Activated CD8-positive, alpha-beta memory T cell treated with anti-CD3 and anti-CD28 coated beads, Interleukin-2, amount 50 U/mL, for 1 hour (primary cell): ENCODE measurements around the gene RAB36.

Experiments
- DNase-seq: peaks from one replicate; pipeline ENCODE4 v3.0.0-alpha.2; 2020; ENCODE audit errors: extremely low read depth

The RAB36 gene

GRCh38 chr22:23206915-23207314 lies 61.6 kb downstream of the RAB36 start:
- no peak for DNase-seq

DNA sequence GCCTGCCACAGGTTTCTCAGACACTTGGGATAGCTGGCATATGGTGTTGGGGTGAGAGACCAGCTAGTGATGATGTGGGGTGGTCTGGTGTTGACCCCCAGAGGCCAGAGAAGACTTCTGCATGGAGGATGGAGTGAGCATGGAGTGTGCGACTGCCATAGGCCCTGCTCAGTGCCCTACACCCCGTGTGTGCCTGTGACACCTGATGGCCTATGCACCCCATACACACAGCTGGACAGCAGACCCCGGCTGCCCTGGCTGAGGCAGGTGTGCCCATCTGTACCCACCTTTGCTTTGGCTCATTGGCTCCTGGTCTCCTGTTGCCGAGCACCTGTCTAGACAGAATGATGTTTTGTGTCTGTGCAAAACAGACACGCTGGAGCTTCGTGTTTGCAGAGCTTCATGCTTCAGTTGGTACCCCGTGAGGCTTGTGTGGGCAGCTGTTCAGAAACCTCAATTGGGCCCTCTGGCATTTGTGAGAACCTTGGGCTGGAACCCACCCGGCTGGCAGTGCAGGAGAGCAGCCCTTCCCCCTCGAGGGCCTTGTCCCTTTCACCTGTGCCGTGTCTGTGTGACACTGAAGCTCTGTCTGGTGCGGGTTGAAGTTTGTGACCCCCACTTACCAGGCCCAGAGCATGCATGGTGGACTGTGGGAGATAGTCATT lies 62.6 kb downstream of the RAB36 start:
- DNase-seq: no peak

DNA sequence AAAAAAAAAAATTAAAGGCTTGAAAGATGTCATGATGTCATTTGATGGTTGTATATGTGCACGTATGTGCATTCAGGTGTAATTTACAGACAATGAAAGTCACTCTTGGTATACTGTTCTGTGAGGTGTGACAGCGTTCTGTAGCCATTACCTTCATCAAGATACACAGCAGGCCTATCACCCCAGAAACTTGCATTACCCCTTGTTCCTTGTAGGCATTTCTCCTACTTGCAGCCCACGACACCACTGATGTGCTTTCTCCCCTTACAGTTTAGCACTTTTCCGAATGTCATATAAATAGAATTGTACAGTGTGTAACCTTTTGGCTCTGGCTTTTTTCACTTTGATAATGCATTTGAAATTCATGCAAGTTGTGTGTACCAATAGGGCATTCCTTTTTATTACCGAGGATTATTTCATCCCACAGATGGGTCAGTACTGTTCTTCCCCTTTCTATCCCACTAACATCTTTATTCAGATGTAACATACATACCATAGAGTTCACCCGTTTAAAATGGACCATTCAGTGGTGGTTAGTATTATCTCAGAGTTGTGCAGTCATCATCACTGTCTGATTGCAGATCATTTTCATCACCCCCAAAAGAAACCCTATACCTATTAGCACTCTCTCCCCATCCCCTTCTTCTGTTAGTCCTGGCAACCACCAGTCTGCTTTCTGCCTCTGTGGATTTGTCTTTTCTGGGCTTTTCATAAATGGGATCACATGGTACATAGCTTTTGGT lies 65.3 kb downstream of the RAB36 start:
- DNase-seq: no peak

GRCh38 chr22:23211622-23212021 lies 66.3 kb downstream of the RAB36 start:
- DNase-seq: no peak

- DNase-seq: no peak
Measured at GRCh38 chr22:23212061-23213021, 67.1 kb downstream of the RAB36 start.

DNA sequence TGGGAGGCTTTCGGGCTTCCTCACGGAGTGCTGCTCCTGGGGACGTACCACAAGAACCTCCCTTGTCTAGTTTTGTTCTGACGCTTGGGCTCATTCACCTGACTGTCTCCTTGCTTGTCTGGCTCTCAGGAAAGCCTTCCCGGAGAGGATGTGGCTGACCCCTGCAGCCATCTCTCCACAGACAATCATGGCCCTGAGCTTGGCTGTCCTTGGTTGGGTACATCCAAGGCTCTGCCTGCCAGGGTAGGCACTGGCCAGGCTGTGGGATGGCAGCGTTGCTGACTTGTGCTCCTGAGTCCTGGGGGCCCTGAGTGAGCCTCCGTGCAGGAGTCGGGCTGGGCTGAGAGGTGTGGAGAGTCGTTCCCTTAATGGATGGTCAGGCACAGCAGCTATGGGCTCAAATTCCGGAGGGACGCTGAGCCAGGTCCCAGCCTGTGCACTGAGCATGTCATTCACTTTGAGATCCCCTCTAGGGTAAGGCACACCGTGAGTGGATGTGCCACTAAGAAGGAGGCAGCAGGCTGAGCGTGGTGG lies 67.8 kb downstream of the RAB36 start:
- no peak for DNase-seq

DNA sequence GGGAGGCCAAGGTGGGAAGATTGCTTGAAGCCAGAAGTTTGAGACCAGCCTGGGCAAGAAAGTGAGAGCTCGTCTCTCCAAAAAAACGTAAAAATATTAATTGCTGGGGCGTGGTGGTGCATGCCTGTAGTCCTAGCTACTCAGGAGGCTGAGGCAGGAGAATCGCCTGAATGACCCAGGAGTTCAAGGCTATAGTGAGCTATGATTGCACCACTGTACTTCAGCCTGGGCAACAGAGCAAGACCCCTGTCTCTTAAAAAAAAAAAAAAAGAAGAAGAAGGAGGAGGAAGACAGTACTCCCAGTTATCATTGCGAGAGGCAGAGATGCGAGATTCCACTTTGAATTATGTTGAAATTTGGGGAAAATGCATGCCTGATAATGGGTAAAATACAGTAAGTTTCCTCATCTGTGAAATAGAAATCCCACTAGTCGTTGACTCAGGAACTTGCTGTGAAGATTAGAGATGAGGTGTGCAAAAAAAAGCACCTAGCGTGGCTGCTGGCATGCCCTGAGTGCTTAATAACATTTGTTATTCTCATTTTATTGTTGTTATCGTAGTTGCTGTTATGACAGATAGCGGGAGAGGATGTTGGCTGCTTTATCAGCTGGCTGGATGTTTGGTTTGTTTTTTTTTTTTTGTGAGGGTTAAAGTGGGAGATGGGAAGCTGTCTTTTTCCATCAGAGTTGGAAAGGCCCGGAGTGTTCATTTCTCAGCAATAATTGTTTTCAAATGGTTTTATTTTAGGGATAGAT lies 68.5 kb downstream of the RAB36 start:
- DNase-seq: no peak
